OCI-LY1 (cell line): ENCODE measurements around the gene OSBPL3.

Source experiments
- H2AFZ ChIP-seq: fragments of 200-600 bp; sonication (generic), shearing (Covaris generic); 2 replicates; pipeline ENCODE4 v1.6.0; 2014; ENCODE audit warnings: antibody characterized with exemption, mild to moderate bottlenecking, low read length
- H3F3A ChIP-seq: fragments of 200-600 bp; sonication (generic), shearing (Covaris generic); 2 replicates; pipeline ENCODE4 v1.6.0; 2014; ENCODE audit warnings: mild to moderate bottlenecking, antibody characterized with exemption, low read length, moderate library complexity; ENCODE audit not compliant: insufficient read depth
- H3K27ac ChIP-seq: fragments of 200-600 bp; sonication (generic); 2 replicates; pipeline ENCODE4 v1.5.1; 2014; ENCODE audit warnings: low read length, mixed run types, mild to moderate bottlenecking, low read depth; ENCODE audit not compliant: poor library complexity, severe bottlenecking
- H3K27me3 ChIP-seq: fragments of 200-600 bp; sonication (generic); 2 replicates; pipeline ENCODE4 v1.6.0; 2014; ENCODE audit warnings: antibody characterized with exemption, mild to moderate bottlenecking, low read length, moderate library complexity; ENCODE audit not compliant: insufficient read depth
- H3K36me3 ChIP-seq: fragments of 200-600 bp; sonication (generic); 2 replicates; pipeline ENCODE4 v1.6.1; 2014; ENCODE audit warnings: mild to moderate bottlenecking, antibody characterized with exemption, low read length, moderate library complexity, mixed read lengths; ENCODE audit not compliant: insufficient read depth
- H3K4me1 ChIP-seq: fragments of 200-600 bp; sonication (generic); 2 replicates; pipeline ENCODE4 v1.5.1; 2014; ENCODE audit warnings: mild to moderate bottlenecking, low read length, moderate library complexity; ENCODE audit not compliant: insufficient read depth, severe bottlenecking
- H3K4me2 ChIP-seq: fragments of 200-600 bp; sonication (generic), shearing (Covaris generic); 2 replicates; pipeline ENCODE4 v1.6.1; 2014; ENCODE audit warnings: low read length
- H3K4me3 ChIP-seq: fragments of 200-600 bp; sonication (generic); 2 replicates; pipeline ENCODE4 v1.5.1; 2014; ENCODE audit warnings: low read length, low read depth, mild to moderate bottlenecking, mixed read lengths; ENCODE audit not compliant: poor library complexity, severe bottlenecking
- H3K79me2 ChIP-seq: fragments of 200-600 bp; shearing (Covaris generic); 2 replicates; pipeline ENCODE4 v1.6.1; 2016; ENCODE audit warnings: mixed run types, low read length, mixed read lengths; ENCODE audit not compliant: insufficient read depth
- H3K9ac ChIP-seq: fragments of 200-600 bp; sonication (generic), shearing (Covaris generic); 2 replicates; pipeline ENCODE4 v1.6.1; 2014; ENCODE audit warnings: mild to moderate bottlenecking, low read length, mixed read lengths
- H3K9me2 ChIP-seq: fragments of 200-600 bp; sonication (generic), shearing (Covaris generic); 2 replicates; pipeline ENCODE4 v1.6.1; 2014; ENCODE audit warnings: low read depth, mild to moderate bottlenecking, low read length, mixed read lengths
- H3K9me3 ChIP-seq: fragments of 200-600 bp; shearing (Covaris generic); 2 replicates; pipeline ENCODE4 v1.6.1; 2014; ENCODE audit warnings: low read length, mixed read lengths
- H4K20me1 ChIP-seq: fragments of 200-600 bp; sonication (generic), shearing (Covaris generic); 2 replicates; pipeline ENCODE4 v1.6.0; 2016; ENCODE audit warnings: mild to moderate bottlenecking, low read length; ENCODE audit not compliant: insufficient read depth
- CTCF ChIP-seq: fragments of 200-600 bp; sonication (generic), shearing (Covaris generic); IDR thresholded peaks from 2 replicates; pipeline ENCODE4 v1.5.1; 2017; ENCODE audit warnings: mild to moderate bottlenecking, antibody characterized with exemption, low read length, moderate library complexity, mixed read lengths
- EZH2 ChIP-seq: fragments of 200-600 bp; sonication (generic), shearing (Covaris generic); IDR thresholded peaks from 2 replicates; pipeline ENCODE4 v1.8.0; 2017; ENCODE audit warnings: borderline replicate concordance, mixed run types, mild to moderate bottlenecking, antibody characterized with exemption, low read length, moderate library complexity, mixed read lengths

The OSBPL3 gene

GRCh38 chr7:24971333-24972165 lies 8.4 kb downstream of the OSBPL3 start:
- peak overlapping the region; percentile 9; the same call in 1 of the 2 replicates for H3K4me2 ChIP-seq
- H3K4me1 ChIP-seq = peaks cover 99% of the 10 kb centered on the region
- H3K9me2 ChIP-seq = no peaks in the 10 kb centered on the region
- H4K20me1 ChIP-seq = no peaks in the 10 kb centered on the region
- no peak overlapping the region for H2AFZ ChIP-seq
- peak overlapping the region; percentile 64 for H3K27ac ChIP-seq
- H3K9me3 ChIP-seq = no peaks in the 10 kb centered on the region
- H3K79me2 ChIP-seq = peaks cover 100% of the 10 kb centered on the region
- no peaks in the 10 kb centered on the region for H3F3A ChIP-seq
- no peak overlapping the region for H3K4me3 ChIP-seq
- peaks cover 18% of the 10 kb centered on the region for H3K36me3 ChIP-seq
- TF ChIP-seq EZH2 (no peak), CTCF (no peak)
- H3K9ac ChIP-seq = no peak overlapping the region
- no peaks in the 10 kb centered on the region for H3K27me3 ChIP-seq

GRCh38 chr7:24970676-24971075 lies 9.3 kb downstream of the OSBPL3 start:
- H4K20me1 ChIP-seq = no peaks in the 10 kb centered on the region
- peak overlapping the region; percentile 64 for H3K27ac ChIP-seq
- H3K79me2 ChIP-seq = peaks cover 100% of the 10 kb centered on the region
- no peaks in the 10 kb centered on the region for H3K9me3 ChIP-seq
- H3K9ac ChIP-seq = no peak overlapping the region
- peak overlapping the region; percentile 9; the same call in 1 of the 2 replicates for H3K4me2 ChIP-seq
- H2AFZ ChIP-seq = no peak overlapping the region
- no peaks in the 10 kb centered on the region for H3K9me2 ChIP-seq
- no peaks in the 10 kb centered on the region for H3F3A ChIP-seq
- H3K27me3 ChIP-seq = no peaks in the 10 kb centered on the region
- H3K4me1 ChIP-seq = peaks cover 99% of the 10 kb centered on the region
- no peak overlapping the region for H3K4me3 ChIP-seq
- TF ChIP-seq CTCF = no peak
- no peak for TF ChIP-seq EZH2
- H3K36me3 ChIP-seq = peaks cover 12% of the 10 kb centered on the region

- Histone ChIP-seq H4K20me1 (no peaks in the 10 kb centered on the region), H3K9me2 (no peaks in the 10 kb centered on the region), H3K4me1 (peaks cover 99% of the 10 kb centered on the region)
Observed at GRCh38 chr7:24968165-24968564, 11.8 kb downstream of the OSBPL3 start.

More at GRCh38 chr7:24968165-24968564, 11.8 kb downstream of the OSBPL3 start:
- H3F3A ChIP-seq = no peaks in the 10 kb centered on the region
- no peaks in the 10 kb centered on the region for H3K36me3 ChIP-seq
- H3K4me2 ChIP-seq = peak overlapping the region; percentile 43
- H2AFZ ChIP-seq = no peak overlapping the region
- no peak overlapping the region for H3K4me3 ChIP-seq
- no peaks in the 10 kb centered on the region for H3K9me3 ChIP-seq
- peaks cover 100% of the 10 kb centered on the region for H3K79me2 ChIP-seq
- peak overlapping the region; percentile 3; the same call in 1 of the 2 replicates for H3K9ac ChIP-seq
- no peaks in the 10 kb centered on the region for H3K27me3 ChIP-seq
- H3K27ac ChIP-seq = peak overlapping the region; percentile 88
- TF ChIP-seq CTCF (no peak), EZH2 (no peak)
